HG02885 (cell line): ENCODE data around the gene CD207.
"Not testable (repeated sequence)": the region's sequence is repeated elsewhere in the genome, so short reads cannot be mapped to it uniquely, and the experiment has no call there.

ENCODE experiments used
- ATAC-seq: cut with Tn5 transposase; IDR thresholded peaks from one replicate; pipeline ENCODE4 v1.9.1; 2021; ENCODE audit warnings: mild to moderate bottlenecking; ENCODE audit not compliant: unreplicated experiment, poor library complexity

CD207 gene

DNA sequence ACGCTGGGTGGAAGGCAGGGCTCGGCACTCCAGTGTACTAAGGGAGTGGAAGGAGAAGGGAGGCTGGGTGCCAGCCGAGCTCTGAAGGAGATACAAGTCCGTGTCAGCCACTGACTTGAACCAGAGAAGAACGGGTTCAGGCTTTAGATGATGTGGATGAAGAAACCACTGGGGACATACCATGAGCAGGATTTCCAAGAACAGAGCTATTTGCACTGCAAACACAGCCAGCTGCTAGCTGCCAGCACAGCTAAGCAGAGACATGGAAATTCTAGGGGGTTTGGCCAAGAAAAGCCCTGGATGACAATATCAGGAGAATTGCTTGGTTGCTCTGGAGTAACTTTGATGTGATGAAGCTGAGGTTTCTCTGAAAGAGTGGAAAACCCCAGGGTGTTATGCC, 5.2 kb downstream of the CD207 start:
- no peak for ATAC-seq

DNA sequence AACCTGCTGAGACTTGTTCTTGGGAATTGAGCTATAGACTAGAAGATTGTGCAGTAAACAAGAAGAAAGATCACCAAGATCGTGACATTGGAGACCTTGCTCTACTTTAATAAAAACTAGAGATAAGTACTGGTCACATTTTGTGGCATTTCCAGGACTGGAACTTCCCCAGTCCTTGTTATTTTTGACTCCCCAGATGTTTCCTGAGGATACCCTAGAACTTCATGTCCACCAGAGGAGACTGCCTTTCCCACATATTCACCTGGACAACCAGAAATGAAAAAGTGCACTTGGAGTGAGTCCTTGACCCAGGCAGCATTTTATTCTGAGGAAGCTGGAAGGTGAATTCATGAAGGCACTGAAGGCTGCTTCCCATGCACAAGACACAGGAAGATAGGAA, 5.7 kb downstream of the CD207 start:
- ATAC-seq = no peak

DNA sequence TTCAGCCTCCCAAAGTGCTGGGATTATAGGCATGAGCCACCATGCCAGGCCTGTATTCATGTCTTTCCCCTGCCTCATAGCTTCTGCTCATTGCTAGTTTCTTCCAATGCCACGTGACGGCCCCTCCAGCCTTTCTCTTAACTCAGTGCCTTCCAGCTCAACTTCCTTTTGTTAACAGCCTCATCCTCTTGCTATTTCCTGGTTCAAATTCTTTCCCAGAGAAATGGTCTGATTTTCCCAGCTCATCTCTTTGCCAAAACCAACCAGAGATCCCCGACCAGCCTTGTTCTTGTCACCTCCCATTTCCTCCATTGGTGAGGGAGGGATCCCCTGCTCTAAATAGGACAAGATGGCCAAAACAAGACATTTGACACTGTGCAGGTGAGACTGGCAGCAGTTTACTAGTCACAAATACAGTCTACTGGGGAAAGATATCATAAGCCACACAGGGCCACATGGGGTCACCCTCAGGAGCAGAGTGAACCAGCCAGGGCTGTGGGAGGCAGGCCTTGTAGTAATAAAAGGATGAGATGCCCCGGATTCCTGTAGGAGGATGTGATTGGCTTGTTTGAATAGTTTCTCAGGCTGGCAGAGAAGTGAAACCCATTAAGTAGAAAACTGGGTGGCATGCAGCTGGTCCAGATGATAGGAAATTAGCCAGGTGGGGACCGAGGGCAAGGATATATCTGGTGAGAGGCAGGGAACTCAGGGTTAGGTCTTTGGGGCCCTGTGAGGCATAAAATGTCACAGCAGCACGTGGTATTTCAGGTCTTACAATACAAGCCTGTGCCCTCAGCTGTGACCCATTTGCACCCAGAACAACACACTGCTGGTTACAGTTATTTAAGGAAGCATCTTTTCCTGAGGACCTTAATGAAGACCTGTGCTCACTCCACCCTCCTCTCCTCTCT, 6.4 kb downstream of the CD207 start:
- no peak for ATAC-seq

DNA sequence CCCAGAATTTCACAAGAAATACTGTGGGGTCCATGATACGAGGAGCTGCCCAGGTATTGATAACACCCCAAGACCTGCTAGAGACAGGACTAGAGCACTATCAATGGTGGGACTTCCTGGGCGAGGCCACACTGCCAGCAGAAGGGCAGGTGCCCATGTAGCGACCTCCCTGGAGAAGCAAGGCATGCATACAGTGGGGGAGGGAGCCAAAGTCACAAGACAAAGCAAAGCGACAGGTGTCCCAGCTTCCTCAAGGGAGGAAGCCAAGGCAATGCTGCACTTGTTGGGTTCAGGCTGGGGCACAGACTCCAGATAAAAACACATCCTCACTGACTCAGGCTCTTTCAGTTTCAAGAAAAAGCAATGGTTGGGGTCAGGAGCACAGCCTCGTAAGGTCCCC, 7.5 kb downstream of the CD207 start:
- no peak for ATAC-seq

DNA sequence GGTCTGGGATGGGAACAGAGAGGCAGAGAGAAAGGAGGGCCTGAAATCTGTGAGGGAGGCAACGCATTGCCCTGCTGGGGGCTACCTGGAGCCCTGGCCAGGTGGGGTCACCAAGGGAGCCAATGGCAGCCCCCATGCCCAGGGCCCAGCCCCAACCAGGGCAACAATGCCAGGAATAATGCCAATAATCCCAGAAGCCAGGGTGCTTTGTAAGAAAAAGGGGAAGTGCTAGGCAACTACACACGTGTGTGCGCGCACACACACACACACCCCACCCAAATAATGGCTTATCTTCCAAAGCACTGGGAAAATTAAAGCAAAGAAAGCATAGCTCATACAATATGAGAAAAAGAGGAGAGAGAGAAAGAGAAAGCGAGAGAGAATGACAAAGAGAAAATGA, 8.2 kb downstream of the CD207 start:
- no peak for ATAC-seq

DNA sequence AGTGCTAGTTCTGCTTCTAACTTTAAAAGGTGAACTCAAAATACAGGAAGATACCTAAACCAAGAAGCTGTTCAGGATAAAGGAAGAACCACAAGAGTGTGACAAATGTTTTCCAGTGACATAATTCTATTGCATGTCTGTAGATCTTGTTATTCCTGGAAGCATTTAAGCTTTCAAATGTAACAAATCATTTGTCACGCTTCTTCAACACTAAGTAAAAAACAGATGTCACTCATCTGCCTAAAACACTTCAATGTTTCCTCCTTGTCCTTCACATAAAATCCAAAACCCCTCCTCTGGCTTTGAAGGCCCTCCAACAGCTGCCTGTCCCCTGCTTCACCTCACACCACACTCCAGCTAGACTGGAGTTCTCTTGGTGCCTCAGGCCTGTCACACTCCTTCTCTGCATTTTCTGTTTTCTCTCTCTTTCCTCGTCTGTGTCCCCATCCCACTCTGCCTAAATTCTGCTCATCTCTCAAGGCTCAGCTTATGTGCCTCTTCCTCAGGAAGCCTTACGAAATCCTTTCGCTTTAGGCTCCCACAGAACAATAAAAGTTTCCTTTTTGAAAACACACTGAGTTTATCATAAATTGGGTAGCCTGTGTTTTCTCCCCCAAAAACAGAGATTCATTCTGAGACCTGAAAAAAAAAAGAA, 8.8 kb downstream of the CD207 start:
- ATAC-seq = no peak

DNA sequence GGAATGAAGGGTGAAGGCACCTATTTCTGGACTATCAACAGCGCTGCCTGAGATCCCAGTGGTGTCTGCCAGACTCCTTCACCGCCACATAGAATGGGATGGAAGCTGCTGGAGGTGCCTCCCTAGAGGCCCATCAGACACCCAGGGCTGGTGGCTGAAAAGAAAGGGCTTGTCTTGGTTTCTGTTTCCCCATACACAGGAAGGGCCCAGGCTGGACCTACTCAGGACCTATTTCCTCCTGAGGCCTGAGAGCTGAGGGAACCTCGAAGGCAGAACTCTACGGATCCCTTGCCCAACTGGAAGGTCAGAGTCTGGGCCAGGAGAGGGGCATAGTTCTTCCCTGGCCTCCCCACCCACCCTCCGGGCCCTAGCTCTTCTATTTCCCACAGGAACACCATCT, 12.4 kb downstream of the CD207 start:
- no peak for ATAC-seq

DNA sequence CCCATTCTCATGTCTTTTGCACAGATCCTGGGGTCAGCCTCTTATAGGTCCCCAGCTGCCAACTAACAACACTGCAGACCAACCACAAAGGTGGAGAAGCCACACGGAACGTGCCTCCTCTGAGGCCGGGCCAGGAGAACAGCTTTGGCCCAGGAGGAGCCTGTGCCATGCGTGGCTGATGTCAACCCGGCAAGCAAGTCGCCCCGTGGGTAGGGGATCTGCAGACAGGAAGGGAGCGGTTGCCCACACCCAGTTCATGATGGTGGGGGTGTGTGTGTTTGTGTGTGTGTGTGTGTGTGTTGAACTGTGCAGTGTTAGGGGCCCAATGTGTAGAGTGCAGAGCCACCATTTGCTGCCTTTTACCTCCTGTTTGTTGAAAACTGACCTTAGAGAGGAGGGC, 12.8 kb downstream of the CD207 start:
- no peak for ATAC-seq

DNA sequence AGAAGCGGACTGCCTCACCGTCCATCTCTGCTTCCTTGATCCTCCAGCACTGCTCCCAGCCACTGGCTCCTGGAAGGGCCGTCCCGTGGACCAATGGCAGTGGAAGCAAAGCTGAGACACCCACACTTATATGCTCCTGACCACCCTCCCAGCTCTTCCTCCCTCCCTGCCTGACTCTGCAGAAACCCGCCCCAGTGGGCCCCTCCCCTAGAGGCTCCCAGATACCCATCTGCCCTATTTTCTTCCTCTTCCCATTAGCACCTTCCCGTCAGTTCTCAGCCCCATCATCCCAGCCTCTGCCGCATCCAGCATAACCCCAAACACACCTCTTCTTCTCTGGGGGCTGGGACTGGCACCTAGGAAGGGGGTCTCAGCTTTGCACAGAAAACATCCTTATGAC, 15.1 kb downstream of the CD207 start, which contains the start of gene CLEC4F:
CLEC4F (minus strand) TSS at position 101 of the 400 bp plus-strand sequence; CDS start at position 25, 76 bp downstream.
- ATAC-seq = no peak

DNA sequence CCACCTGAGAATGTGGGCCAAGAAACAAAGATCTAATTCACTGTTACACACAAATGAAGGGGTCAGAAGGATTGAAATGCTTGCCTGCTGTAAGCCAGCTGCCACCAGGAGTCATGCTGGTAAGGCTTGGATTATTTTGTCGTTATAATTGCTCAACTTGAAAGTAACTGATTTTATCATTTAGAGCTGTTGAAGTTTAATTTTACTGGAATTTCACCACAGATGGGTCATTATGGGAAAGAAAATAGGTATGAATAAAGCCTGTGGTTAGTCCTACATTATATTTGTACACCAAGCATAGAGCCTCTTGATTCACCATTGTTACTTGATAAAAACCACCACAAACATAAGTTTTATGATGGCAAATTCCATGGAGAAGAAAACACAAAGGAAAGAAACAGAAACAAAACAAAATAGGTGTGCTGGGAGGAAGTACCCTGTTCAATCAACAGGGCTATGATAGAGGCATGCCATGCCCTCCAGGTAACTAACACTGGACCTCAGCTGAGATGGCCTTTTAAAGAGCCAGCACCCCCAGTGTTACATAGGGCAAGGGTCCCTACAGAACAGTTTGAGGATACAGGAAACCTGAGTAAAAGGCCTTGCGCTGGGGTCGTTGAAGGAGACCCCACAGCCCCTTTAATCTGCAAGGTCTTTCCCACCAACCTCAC, 18.2 kb downstream of the CD207 start:
- ATAC-seq = no peak

DNA sequence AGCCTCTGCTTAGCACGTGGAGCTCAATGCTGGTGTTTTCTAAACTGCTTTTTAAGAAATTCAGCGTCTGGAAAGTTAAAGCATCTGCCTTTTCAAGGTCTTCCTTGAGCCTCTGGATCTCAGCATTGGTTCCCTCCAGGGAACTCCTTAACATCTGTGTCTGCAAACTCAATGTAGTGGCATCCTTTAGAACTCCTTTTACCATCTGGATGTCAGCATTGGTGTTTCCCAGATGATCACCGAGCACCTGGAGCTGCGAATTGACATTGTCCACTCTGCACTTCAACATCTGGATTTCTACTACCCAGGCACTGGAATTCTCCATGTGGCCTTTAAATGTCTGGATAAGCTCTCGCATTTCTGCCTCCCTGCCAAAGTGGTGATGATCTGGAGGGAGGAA, 18.9 kb downstream of the CD207 start:
- no peak for ATAC-seq

DNA sequence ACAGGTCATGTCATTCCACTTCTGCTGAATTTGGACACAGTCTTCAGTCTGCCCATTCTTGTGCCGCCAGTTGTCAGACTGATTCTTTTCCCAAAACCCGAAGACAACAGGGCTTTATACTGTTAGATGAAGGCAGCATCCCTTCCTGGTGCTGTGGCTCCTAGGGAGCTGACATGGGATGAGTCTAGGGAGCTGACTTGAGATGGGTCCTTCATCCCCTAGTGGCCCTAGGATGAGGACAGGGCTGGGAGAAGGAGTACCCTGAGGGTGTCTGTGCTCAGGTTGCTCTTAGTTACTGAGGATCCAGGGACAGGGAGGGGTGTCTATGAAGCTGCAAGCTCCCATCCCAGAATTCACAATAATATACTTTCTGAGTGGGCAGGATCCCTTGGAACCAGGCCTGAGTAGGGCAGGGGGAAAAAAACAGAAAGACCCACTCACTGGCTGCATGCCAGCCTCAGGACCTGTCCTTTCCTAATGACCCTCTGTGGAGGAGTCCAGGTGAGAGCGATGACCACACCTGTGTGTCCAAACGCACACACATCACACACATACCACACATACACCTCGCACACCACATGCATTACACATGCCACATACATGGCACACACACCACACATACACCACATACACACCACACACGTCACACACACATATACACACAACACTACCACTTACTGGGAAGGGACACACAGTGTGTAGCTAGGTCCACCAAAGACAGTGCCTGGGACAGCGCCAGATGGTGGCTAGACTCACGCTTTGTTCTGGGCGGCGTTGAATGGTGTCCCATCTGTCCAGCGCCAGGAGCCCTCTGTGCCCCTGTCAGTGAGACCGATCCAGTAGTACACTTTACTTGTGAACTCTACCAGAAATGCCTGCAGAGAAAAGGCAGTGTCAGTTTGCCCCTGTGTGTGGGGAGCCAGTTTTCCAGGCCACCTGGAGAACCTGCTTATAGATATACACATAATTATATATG, 26.3 kb downstream of the CD207 start:
- ATAC-seq = no peak

DNA sequence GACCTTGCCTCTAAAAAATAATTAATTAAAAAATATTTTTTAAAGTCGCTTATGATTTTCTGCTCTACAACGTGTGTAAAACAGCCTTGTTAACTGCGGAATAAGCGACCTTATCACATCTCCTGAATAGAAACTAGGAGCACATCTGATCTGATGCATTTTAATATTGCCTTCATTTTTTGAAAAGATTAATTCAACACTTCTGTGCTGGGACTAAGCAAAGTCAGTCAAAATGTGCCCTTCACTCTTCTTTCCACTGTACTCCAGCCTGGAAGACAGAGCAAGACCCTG, 27.8 kb downstream of the CD207 start:
- ATAC-seq = no peak

DNA sequence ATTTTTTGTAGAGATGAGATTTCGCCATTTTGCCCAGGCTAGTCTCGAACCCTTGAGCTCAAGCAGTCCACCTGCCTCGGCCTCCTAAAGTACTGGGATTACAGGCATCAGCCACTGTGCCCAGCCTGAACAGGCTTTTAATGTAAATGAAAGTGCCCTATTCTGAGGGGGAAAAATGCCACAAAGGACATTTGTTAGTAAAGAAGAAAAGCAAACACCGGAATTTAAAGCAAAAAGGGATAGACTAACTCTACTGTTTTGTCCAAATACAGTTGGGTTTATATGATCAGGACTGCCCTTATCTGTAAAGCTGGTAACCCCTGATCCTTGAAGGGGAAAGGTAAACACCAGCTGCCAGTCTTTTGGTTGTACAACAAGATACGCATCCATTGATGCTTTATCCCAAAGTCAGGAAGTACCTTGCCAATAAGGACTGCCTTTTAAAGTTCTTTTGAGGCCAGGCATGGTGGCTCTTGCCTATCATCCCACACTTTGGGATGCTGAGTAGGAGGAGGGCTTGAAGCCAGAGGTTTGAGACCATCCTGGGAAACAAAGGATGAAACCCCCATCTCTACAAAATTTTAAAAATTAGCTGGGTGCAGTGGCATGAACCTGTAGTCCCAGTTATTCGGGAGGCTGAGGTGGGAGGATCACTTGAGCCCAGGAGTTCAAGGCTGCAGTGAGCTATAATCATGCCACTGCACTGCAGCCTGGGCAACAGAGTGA, 28.4 kb downstream of the CD207 start:
- no peak for ATAC-seq

DNA sequence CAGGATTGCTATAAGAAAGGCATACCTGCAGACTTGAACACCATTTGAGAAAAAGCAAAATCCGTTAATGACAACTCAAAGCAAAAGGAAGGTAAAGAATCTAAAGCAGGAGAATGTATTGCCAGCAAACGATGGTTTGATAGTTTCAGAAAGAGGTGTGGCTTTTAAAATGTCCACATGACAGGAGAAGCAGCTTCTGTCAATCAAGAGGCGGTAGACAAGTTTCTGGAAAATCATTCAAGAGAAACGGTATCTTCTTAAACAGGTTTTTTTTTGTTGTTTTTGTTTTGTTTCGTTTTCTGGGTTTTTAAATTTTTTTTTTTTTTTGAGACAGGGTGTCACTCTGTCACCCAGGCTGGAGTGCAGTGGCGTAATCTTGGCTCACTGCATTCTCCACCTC, 29.0 kb downstream of the CD207 start:
- no peak for ATAC-seq

DNA sequence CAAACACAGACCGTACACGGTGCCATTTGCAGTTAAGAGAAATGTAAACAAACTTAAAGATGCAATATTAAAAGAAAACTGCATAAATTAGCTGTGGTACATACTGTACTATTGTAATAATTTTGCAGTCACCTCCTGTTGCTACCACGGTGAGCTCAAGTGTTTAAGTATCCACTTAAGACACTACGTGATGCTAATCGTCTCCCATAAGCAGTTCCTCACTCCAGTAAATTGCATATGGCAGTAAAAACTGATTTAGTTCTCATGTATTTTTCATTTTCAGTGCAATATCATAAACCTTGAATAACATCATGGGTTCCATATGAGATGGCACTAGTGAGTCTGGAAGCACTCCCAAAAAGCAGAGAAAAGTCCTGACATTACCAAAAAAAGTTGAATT, 29.6 kb downstream of the CD207 start:
- no peak for ATAC-seq

DNA sequence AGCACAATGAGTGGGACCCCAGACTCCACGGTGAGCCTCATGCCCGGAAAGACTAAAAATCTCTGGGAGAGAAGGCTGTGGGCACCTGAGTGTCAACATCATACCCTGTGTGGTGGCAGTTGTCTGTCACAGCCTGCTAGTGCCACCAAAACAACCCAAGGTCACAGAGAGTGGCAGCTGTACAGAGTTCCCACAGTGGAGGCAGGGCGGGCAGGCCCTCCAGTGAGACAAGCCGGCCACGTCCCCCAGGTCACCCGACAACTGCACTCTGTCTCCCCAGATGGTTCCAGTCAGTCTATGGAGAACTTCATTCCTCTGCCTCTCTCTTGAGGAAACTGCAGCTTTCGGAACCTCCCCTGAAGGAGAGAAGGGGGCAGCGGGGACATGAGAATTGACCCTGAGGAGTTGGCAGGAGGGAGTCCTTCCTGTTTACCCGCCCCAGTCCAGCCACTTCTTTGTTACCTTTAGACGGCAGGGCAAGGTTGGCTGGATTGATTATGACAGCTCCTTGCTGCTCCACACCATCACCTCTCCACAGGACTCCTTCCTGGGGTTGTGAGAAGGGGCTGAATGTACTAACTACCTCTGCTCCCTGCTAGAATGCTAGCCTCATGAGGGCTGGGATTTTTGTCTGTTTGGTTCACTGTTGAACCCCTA, 33.9 kb downstream of the CD207 start:
- ATAC-seq = no peak

DNA sequence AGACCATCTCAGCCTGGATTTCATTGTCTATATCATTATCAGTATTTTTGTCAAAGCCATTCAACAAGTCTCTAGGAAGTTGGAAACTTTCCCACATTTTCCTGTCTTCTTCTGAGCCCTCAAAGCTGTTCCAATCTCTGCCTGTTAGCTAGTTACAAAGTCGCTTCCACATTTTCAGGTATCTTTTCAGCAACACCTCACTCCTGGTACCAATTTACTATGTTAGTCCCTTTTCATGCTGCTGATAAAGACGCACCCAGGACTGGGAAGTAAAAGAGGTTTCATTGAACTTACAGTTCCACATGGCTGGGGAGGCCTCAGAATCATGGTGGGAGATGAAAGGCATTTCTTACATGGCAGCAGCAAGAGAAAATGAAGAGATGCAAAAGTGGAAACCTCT, 35.9 kb downstream of the CD207 start:
- no peak for ATAC-seq

DNA sequence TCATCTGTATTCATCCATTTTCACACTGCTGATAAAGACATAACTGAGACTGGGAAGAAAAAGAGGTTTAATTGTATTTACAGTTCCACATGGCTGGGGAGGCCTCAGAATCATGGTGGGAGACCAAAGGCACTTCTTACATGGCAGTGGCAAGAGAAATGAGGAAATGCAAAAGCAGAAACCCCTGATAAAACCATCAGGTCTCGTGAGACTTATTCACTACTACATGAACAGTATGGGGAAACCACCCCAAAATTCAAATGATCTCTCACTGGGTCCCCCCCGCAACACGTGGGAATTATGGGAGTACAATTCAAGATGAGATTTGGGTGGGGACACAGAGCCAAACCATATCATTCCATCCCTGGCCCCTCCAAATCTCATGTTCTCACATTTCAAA, 37.6 kb downstream of the CD207 start:
- not testable (repeated sequence) for ATAC-seq
